Esophagus squamous epithelium (tissue), 5 donors: ENCODE measurements around the gene PRKCE. TPM values are rescaled to one million over a fixed set of nuclear protein-coding genes. Genes with fewer than 3 reads are reported as not detected.

ENCODE experiments used
- DNase-seq: peaks from one replicate; lab custom pipeline; 2025; lab: John Stamatoyannopoulos, UW
- H3K27ac ChIP-seq, 4 donors: fragments of 200-600 bp; sonication (generic); one replicate each; pipeline ENCODE4 v1.5.1; 2016 to 2019; ENCODE audit warnings: mild to moderate bottlenecking in 1 of 4
- H3K27me3 ChIP-seq, 4 donors: fragments of 200-600 bp; sonication (generic); 1 replicate in 3 of 4; 2 replicates in 1 of 4; pipeline versions ENCODE4 v1.5.1 to v1.6.0; 2017 to 2021; ENCODE audit warnings: antibody characterized with exemption in 1 of 4
- H3K36me3 ChIP-seq, 3 donors: fragments of 200-600 bp; sonication (generic); one replicate each; pipeline ENCODE4 v1.5.1; 2016 to 2019
- H3K4me1 ChIP-seq, 3 donors: fragments of 200-600 bp; sonication (generic); one replicate each; pipeline ENCODE4 v1.5.1; 2017 to 2019
- H3K4me3 ChIP-seq, 4 donors: fragments of 200-600 bp; sonication (generic); 1 replicate in 3 of 4; 2 replicates in 1 of 4; pipeline ENCODE4 v1.5.1; 2016 to 2019; ENCODE audit warnings: mild to moderate bottlenecking in 2 of 4, moderate library complexity in 1 of 4
- H3K9me3 ChIP-seq, 3 donors: fragments of 200-600 bp; sonication (generic); one replicate each; pipeline ENCODE4 v1.5.1; 2016 to 2019
- CTCF ChIP-seq, 6 experiments: fragments of 450-650 bp in 4 of 6; fragments of 200-600 bp in 2 of 6; sonication (generic) in 2 of 6; IDR thresholded peaks; one replicate each; pipeline ENCODE4 v1.5.1; 2016 to 2019; ENCODE audit warnings: antibody characterized with exemption in 6 of 6, mild to moderate bottlenecking in 4 of 6, moderate library complexity in 4 of 6
- POLR2A ChIP-seq, 4 donors: fragments of 450-650 bp; IDR thresholded peaks; one replicate each; pipeline ENCODE4 v1.6.1; 2017; ENCODE audit warnings: antibody characterized with exemption in 4 of 4, mild to moderate bottlenecking in 4 of 4, moderate library complexity in 3 of 4
- WGBS, 2 donors: methylation state at CpG; one replicate each; pipeline ENCODE4 v1.1.5; 2018; 5-methylcytosine and 5-hydroxymethylcytosine counted together
- intact Hi-C: fragments of 100-400 bp; cut with DNase I; formaldehyde crosslinking; loops from one replicate; pipeline ENCODE4 v1.15.0; 2022
- total RNA-seq, 4 donors: library from RNA; depleted of rRNA; stranded (reverse); fragments of >200 nt; gene quantifications; one replicate each; pipeline ENCODE4 v1.1.0, GENCODE V29; 2016
- donor health status: DM: yes; HTN: yes; CAD: no.

Gene PRKCE
- total RNA-seq, 4 donors from 2014 or later = 6.5 to 13.7 (median 9.9) TPM

GRCh38 chr2:45678791-45679348 is 27.4 kb downstream of the PRKCE start:
- Histone ChIP-seq H3K9me3 (no peaks in the 10 kb centered on the region), H3K4me3 (no peak overlapping the region), H3K36me3 (no peaks in the 10 kb centered on the region), H3K27me3 (no peaks in the 10 kb centered on the region), H3K4me1 (peaks cover 24 to 70% (median 35%) of the 10 kb centered on the region in 3 donors), H3K27ac (no peak overlapping the region)
- TF ChIP-seq POLR2A (IDR thresholded peaks at IDR 0.05) (no peak), CTCF (IDR thresholded peaks at IDR 0.05) (no peak)
- no peak for DNase-seq
- intact Hi-C loops = no loop called here
- 77 to 86% methylated on average over 4 of the region's 4 CpGs for WGBS, 2 donors

GRCh38 chr2:45680351-45680967 is 29.0 kb downstream of the PRKCE start:
- Histone ChIP-seq H3K9me3 (no peaks in the 10 kb centered on the region), H3K4me3 (no peak overlapping the region), H3K4me1 (peaks cover 24 to 70% (median 32%) of the 10 kb centered on the region in 3 donors), H3K27me3 (no peaks in the 10 kb centered on the region), H3K27ac (peak overlapping the region in 1 of 4 donors; percentile 87), H3K36me3 (no peaks in the 10 kb centered on the region)
- intact Hi-C loops = no loop called here
- 76 to 77% methylated on average over 6 of the region's 6 CpGs for WGBS, 2 donors
- no peak for TF ChIP-seq POLR2A (IDR thresholded peaks at IDR 0.05)
- TF ChIP-seq CTCF (IDR thresholded peaks at IDR 0.05) = no peak
- no peak for DNase-seq

DNA sequence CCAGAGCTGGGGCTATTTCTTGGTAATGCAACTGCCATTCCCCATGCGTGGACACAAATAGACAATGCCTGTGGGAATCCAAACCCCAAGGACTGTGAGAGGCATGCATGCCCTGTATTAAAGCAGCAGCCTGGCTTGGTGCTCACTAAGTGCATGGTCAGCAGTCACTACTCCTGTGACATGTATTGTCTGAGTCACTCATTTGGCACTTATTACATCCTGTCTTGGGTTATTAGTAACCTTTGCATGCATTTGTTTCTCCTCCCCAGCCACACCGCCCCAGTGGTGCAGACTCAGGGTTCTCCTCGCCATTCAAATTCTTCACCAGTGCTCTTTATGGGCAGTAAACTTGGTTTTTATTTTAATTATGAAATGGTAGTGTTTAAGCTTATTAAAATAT is 30.2 kb downstream of the PRKCE start:
- Histone ChIP-seq H3K27ac (peak overlapping the region; percentile 5 to 89 (median 84)), H3K9me3 (no peaks in the 10 kb centered on the region), H3K4me3 (no peak overlapping the region), H3K4me1 (peaks cover 18 to 64% (median 24%) of the 10 kb centered on the region in 3 donors), H3K36me3 (no peaks in the 10 kb centered on the region), H3K27me3 (no peaks in the 10 kb centered on the region)
- DNase-seq = no peak
- TF ChIP-seq POLR2A (IDR thresholded peaks at IDR 0.05) = no peak
- intact Hi-C loops = no loop called here
- WGBS, 2 donors = 23 to 41% methylated on average over 3 of the region's 3 CpGs

- TF ChIP-seq POLR2A (IDR thresholded peaks at IDR 0.05) (no peak), CTCF (IDR thresholded peaks at IDR 0.05) (no peak)
- Histone ChIP-seq H3K36me3 (no peaks in the 10 kb centered on the region), H3K9me3 (no peaks in the 10 kb centered on the region), H3K4me1 (peaks cover 18 to 61% (median 24%) of the 10 kb centered on the region in 3 donors), H3K27me3 (no peaks in the 10 kb centered on the region), H3K27ac (peak overlapping the region; percentile 56 to 89 (median 84)), H3K4me3 (no peak overlapping the region)
- DNase-seq = no peak
- 49 to 68% methylated on average over 3 of the region's 3 CpGs for WGBS, 2 donors
- intact Hi-C loops = no loop called here
Observed at GRCh38 chr2:45683292-45683691, 31.8 kb downstream of the PRKCE start.

DNA sequence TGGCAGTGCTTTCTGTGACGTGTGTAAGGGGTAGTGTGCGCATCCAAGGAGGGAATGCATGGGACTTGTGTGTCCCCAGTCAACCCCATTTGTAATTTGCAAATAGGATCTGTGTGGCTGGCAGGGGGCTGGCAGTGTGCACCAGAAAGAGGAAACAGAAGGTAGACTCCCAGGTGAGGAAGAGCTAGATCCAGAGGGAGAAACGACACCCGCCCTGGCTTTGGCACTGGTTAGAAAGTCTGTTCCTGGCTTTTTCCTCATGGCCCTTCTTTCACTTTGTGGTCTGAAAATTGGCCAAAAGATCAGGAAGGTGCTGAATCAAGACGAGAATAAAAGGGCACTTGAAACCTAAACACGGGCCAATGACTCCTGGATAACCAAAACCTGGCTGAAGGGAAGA is 33.3 kb downstream of the PRKCE start:
- no peak for TF ChIP-seq POLR2A (IDR thresholded peaks at IDR 0.05)
- no peak for TF ChIP-seq CTCF (IDR thresholded peaks at IDR 0.05)
- Histone ChIP-seq H3K4me1 (peaks cover 18 to 61% (median 24%) of the 10 kb centered on the region in 3 donors), H3K36me3 (no peaks in the 10 kb centered on the region), H3K27ac (peak overlapping the region; percentile 36 to 89 (median 79)), H3K4me3 (no peak overlapping the region), H3K27me3 (no peaks in the 10 kb centered on the region), H3K9me3 (no peaks in the 10 kb centered on the region)
- 37 to 62% methylated on average over 6 of the region's 6 CpGs for WGBS, 2 donors
- intact Hi-C loops = no loop called here
- DNase-seq = no peak
